Activated CD8-positive, alpha-beta memory T cell treated with anti-CD3 and anti-CD28 coated beads for 24 hours (primary cell): ENCODE data around the gene WDR82.

ENCODE experiments used
- DNase-seq: peaks from one replicate; pipeline ENCODE4 v3.0.0-alpha.2; 2020

WDR82 gene

DNA sequence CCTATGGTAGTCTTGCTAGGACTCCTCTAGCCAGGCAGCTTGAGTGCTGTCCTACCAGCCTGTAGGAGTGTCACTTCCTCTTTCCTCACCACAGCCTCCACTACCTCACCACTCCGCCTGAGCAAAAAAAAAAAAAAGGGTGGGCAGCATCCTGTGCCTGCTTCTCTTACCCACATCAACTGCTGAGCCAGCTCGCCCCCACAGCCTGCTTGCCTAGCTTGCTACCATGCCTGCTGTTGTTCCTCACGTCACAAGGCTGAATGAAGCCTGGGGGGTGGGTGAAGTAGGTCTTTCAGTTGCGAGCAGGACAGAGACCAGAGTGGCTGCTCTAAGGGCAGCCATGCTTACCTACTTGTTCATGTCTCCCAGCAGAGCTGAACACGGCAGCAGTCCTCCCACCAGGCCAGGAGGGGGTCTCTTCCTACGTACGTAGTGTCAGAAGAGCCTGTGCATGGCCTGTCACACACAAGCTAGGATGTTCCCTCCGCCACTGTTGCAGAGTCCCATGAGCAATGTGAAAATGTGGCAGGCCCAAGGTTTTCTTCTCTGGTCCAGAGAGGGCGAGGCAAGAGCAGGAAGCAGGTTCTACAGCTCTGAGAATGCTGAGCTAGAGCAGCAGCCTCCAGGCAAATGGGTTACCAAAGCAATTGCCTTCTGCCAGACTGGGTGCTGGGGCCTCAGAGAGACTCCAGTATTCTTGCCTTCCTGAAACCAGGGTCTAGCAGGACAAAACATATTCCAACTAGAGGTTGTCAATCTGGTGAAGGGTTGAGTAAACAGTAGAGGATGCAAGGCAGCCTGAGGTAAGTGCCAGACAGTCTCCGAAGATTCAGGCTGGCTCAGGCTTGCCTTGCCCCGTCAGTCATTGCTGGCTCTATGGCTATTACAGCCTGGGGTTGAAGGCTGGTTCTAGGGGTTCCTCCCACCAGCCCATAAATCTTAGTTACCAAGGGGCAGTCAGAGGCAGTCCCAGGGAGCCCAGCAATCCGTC lies 24.8 kb downstream of the WDR82 start:
- peak; percentile 91 for DNase-seq

DNA sequence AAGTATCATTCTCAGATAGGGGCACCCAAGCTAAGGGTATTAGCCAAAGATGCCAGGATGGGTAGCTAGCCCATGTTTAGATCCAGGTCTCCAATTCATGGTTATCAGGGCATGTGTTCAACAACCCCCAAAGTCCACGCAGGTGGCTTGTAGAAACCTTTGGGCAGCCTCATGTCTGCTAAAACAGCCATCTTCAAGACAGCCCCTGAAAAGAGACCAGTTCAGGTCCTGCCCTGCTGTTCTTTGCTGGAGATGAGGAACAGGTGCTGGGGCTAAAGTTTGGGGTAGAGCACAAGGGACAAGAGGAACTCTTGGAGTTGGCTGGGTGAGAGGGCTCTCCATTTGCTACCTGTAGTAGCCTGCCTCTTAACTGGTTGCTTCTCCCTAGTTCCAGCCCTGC lies 28.3 kb downstream of the WDR82 start:
- peak; percentile 58 for DNase-seq

DNA sequence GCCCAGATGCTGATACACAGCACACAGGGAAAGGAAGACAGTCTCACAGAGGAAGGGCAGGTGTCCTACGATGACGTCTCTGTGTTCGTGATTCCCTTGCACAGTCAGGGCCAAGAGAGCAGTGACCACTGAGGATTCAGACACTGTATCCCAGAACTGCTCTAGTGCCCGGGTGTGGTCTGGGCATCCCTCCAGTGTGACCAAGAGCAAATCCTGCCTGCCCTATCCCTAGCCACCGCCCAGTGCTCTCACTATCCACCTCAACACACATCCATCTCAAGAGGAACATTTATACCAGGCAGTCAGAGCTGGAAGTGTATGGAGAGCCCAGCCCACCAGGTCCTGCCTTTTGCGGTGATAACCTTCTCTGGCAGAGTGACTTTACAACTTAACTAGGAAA lies 28.8 kb downstream of the WDR82 start:
- DNase-seq = peak; percentile 57

- peak; percentile 62 for DNase-seq
Measured at GRCh38 chr3:52248816-52249547, 29.5 kb downstream of the WDR82 start.

GRCh38 chr3:52248165-52248541 lies 30.3 kb downstream of the WDR82 start:
- peak; percentile 58 for DNase-seq

DNA sequence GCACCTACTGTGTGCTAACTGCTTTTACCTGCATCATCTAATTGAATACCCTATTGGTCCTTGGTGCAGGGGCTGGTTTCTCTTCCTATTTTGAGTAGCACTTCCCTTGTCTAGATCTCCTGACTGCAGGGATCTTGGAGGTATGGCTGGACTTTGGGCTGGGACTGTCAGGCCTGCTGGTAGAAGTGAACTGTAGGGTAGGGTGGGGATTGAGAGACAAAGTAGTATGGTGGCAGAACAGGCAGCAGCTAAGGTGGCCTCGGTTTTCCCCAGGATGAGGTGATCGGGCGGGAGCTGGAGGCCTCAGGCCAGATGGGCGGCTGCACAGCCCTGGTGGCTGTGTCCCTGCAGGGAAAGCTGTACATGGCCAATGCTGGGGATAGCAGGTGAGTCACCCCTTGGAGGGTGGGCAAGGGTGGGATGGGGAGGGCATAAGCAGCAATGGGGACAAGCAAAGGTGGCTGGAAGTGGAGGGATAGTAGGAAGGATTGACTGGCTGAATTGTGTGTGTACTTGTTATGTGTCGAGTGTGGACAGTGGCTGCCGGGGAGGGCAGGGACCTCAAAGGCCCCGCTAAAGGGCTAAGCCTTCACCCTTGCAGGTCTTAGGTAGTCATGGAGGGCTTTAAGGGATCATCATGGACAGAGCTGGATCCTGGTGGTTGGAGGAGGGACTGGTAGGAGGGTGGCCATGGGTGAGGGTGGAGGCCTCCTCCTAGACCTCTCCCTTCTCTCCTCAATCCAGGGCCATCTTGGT lies 30.9 kb downstream of the WDR82 start:
- peak; percentile 59 for DNase-seq

DNA sequence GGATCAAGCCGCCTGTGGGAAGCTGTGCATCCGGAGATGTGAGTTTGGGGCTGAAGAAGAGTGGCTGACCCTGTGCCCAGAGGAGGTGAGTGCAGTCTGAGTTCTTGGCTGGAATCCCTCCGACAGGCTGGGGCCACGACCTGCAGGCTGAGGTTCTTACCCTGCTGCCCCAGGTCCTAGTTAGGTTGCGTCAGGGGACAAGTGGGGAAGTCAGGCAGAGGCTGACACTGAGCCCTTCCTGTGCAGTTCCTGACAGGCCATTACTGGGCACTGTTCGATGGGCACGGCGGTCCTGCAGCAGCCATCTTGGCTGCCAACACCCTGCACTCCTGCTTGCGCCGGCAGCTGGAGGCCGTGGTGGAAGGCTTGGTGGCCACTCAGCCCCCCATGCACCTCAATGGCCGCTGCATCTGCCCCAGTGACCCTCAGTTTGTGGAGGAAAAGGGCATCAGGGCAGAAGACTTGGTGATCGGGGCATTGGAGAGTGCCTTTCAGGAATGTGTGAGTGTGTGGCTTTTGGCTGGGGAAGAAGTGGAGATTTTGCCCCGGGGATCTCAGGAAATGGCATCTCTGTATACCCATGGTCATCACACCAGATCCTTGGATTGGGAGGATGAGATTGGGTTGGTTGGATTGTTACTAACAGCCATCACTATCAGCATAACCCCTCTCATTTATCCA lies 31.6 kb downstream of the WDR82 start:
- DNase-seq = peak; percentile 72

- DNase-seq = no peak
Measured at GRCh38 chr3:52246264-52246620, 32.2 kb downstream of the WDR82 start.

GRCh38 chr3:52245322-52246263 lies 32.9 kb downstream of the WDR82 start, which contains the start of gene PPM1M:
TSS of gene PPM1M (plus strand) at chr3:52245759. CDS start at chr3:52245825, 66 bp downstream.
- peak; percentile 85 for DNase-seq

DNA sequence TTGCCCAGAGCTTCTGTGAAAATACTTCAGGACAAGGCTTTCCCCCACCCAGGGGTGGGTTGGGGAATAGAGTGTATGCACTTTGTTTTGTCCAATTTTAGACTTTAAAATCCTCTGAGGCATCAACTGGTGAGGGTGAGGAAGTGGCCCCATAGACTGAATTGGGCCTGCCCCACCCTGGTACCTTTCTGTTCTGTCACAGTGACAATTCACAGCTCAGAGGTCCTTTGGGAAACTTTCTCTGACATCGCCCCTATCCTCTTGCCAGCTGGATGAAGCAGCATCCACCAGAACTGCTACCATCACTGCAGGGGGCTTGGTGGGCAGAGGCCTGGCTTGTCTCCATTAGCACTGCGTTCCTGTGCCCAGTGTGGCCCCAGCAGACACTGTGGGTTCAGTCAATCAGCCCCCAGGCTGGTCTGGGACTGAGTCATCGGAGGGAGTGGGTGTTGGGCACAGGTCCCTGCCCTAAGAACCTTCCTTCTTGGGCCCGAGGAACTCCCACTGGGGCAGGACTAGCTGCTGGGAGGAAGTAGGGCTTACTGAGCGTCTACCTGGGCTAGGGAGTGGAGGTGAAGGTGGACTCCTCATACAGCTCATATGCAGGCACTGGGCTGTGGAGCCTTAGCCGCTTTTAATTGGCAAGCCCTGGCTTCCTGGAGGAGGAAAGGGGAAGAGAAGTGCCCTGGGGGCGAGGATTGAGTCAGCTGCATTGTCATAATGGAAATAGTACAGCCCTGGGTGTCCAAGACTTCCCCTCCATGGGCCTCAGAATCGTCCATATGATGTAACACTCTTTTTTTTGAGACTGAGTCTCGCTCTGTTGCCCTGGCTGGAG lies 34.4 kb downstream of the WDR82 start:
- DNase-seq = peak; percentile 80

DNA sequence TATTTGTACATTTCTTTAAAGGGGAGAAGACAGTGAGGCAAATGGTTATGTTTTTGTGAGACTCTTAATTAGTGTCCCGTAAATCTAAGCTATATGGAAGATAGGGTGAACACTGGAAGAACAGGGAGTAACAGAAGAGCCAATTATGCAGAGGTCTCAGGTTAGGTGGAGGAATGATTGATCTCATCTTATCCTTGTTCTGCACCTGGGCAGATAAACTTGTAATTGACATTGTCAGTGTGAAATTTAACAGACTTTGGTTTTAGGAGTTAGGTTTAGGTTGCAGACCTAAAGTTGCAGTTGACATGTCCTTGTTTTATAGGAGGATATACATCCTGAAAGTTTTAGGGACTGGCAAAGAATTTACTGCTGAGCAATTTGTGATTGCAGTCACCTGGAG lies 36.4 kb downstream of the WDR82 start:
- no peak for DNase-seq

DNA sequence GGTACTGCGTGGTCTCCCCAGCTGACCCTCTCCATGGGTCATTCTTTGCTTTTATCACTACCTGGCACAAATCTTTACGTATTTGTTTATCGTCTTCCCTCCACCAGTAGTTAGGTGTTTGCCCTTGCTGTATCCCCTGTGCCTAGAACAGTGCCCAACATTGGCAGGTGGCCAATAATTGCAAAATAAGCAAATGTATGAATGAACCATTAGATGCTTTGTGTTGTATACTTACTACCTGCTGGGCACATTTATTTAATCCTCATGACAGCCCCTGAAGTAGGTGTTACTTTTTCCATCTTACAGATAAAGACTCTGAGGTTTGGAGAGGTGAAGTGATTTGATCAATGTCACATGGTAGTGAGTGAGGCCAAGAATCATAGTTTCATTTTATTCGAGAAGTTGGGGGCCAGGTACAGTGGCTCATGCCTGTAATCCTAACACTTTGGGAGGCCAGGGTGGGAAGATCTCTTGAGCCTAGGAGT lies 37.5 kb downstream of the WDR82 start:
- no peak for DNase-seq

DNA sequence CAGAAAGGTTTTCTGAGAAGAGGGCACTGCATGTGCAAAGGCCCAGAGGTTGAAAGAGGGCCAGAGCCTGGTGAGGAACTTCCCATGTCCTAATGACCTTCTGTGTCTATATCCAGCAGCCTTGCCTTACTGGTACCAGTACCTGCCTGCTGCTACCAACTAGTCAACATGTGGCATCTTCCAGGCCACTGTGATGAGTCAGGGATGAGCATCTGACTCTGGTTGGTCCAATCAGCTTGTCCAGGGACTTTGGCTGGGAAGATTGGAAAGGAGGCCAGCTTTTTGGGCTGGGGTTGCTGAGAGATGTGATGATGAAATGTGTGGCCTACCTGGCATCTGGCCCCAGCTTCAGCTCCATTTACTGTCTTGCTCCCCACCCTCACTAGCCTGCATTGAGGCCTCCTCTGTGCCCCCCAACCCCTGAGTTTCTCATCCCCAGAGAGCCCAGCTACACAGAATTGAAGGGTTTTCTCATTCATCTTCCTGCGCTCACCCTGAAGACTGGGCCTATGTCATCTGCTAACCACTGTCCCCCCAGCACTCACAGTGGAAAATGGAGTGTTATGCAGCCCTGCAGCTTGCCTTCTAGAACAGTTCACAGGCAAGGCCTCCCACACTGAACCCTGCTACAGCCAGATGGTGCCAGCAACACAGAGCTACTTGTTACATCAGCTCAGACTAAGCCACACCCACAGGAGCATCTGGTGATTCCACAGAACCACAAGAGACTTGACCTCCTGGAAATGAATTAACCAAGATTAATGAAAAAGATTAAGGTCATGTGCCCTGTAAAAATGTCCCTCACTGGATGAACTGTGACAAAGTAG lies 38.2 kb downstream of the WDR82 start:
- peak; percentile 84 for DNase-seq

- peak; percentile 94 for DNase-seq
Measured at GRCh38 chr3:52238761-52239701, 39.4 kb downstream of the WDR82 start, which contains the start of gene TWF2. TSS of gene TWF2 (minus strand) at chr3:52239158. CDS start at chr3:52239016, 142 bp downstream.

DNA sequence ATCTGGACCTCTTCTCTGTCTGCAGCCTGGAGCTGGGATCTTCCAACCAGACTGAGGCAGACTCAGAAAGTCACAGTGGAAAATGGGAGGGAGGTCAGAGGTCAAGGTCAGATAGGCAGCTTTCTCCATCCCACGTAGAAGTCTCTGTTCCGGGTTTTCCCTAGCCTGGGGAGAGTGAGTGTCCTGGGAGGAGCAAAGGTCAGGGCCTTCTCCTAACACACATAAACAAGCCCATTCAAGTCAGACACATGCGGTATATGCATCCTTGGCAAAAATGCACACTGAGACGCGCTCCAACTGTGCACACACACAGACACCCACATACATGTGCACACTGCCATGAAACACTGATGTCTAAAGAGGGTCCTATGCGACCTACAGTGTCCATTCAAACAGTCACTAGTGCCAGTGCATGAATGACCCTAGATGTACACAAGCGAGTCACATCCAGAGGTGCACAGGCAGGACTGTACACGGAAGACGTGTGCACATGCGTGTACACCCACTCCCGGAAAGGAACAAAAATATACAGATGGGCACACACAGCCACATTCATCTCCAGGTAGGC lies 40.2 kb downstream of the WDR82 start:
- DNase-seq = no peak

DNA sequence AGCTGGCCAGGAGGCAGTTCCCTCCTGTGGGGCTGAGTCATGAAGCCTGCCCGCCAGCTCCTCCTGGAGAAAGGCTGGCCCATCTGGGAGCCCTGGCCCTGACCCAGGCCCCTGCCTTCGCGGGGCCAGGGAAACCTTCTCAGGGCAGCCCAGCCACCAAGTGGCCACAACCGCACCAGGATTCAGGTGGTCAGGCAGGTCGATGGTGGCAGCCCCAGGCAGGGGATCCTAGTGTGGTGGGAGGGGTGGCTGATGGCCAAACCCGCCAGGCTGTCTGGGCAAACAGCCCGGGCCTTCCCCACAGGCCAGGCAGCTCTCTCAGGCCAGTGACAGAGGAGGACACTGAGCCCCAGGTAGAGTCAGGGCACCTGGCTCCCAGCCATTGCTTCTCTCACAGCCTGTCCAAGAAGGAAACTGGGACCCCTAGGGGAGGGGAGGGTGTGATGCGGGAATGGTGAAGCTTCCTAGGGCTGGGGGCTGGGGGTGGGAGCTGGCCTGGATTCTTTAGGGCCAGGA lies 40.7 kb downstream of the WDR82 start:
- DNase-seq = no peak

- no peak for DNase-seq
Measured at GRCh38 chr3:52237006-52237656, 41.3 kb downstream of the WDR82 start.
